Epithelial cell of proximal tubule (primary cell): ENCODE data around the gene BROX. TPM values are rescaled to one million over a fixed set of nuclear protein-coding genes. Genes with fewer than 3 reads are reported as not detected.
"Not testable (repeated sequence)": the region's sequence is repeated elsewhere in the genome, so short reads cannot be mapped to it uniquely, and the experiment has no call there.

Source experiments
- DNase-seq: peaks from one replicate; pipeline ENCODE4 v3.0.0-alpha.2; 2011; ENCODE audit warnings: low read depth
- H3K4me3 ChIP-seq: 2 replicates; pipeline ENCODE4 v1.5.1; 2011; ENCODE audit warnings: low read depth, mild to moderate bottlenecking, low read length
- CTCF ChIP-seq: conservative IDR thresholded peaks from 2 replicates; pipeline ENCODE4 v1.5.1; 2012; ENCODE audit warnings: low read depth, mild to moderate bottlenecking, low read length
- total RNA-seq: library from RNA; depleted of rRNA; stranded (reverse); fragments of >200 nt; gene quantifications from 2 replicates; pipeline ENCODE4 v1.2.3, GENCODE V29; 2015

Gene BROX
- total RNA-seq, 1 donor from 2014 or later, result 41.5 TPM

GRCh38 chr1:222730866-222731265 lies 18.5 kb downstream of the BROX start:
- DNase-seq, result no peak
- H3K4me3 ChIP-seq, result no peak overlapping the region
- no peak for TF ChIP-seq CTCF

- no peak for TF ChIP-seq CTCF
- H3K4me3 ChIP-seq, result no peak overlapping the region
- no peak for DNase-seq
Measured at GRCh38 chr1:222732216-222733159, 20.1 kb downstream of the BROX start.

GRCh38 chr1:222734740-222735139 lies 22.4 kb downstream of the BROX start:
- TF ChIP-seq CTCF, result no peak
- DNase-seq, result no peak
- H3K4me3 ChIP-seq, result no peak overlapping the region

- TF ChIP-seq CTCF, result no peak
- no peak for DNase-seq
- H3K4me3 ChIP-seq, result no peak overlapping the region
Measured at GRCh38 chr1:222736470-222736869, 24.1 kb downstream of the BROX start.

- no peak for TF ChIP-seq CTCF
- no peak for DNase-seq
Measured at GRCh38 chr1:222736972-222737371, 24.6 kb downstream of the BROX start, which contains the start of gene FAM177B. Gene FAM177B (plus strand): TSS chr1:222737202. CDS start chr1:222746546, 9,344 bp downstream.

GRCh38 chr1:222739465-222739864 lies 27.1 kb downstream of the BROX start:
- DNase-seq, result no peak
- no peak for TF ChIP-seq CTCF
- no peak overlapping the region for H3K4me3 ChIP-seq

More at GRCh38 chr1:222736972-222737371, 24.6 kb downstream of the BROX start, which contains the start of gene FAM177B:
- no peak within 1 kb of the TSS for H3K4me3 ChIP-seq

GRCh38 chr1:222739929-222740328 lies 27.6 kb downstream of the BROX start:
- no peak for DNase-seq
- TF ChIP-seq CTCF, result no peak
- H3K4me3 ChIP-seq, result no peak overlapping the region

GRCh38 chr1:222741630-222742457 lies 29.5 kb downstream of the BROX start:
- not testable (repeated sequence) for DNase-seq, H3K4me3 ChIP-seq
